Activated T-cell treated with anti-CD3 and anti-CD28 coated beads for 1 hour (primary cell): Measurements from ENCODE around the gene ARHGAP19.
"Not testable (repeated sequence)": the region's sequence is repeated elsewhere in the genome, so short reads cannot be mapped to it uniquely, and the experiment has no call there.

ENCODE experiments used
- DNase-seq: peaks from one replicate; pipeline ENCODE4 v3.0.0-alpha.2; 2020; ENCODE audit warnings: low read depth

Gene ARHGAP19

GRCh38 chr10:97279121-97279815 lies 13.2 kb downstream of the ARHGAP19 start:
- DNase-seq, result no peak

- no peak for DNase-seq
These were observed 13.9 kb downstream of the ARHGAP19 start for GRCh38 chr10:97278491-97278989.

- DNase-seq, result no peak
These were observed 14.9 kb downstream of the ARHGAP19 start for GRCh38 chr10:97277551-97277950.

DNA sequence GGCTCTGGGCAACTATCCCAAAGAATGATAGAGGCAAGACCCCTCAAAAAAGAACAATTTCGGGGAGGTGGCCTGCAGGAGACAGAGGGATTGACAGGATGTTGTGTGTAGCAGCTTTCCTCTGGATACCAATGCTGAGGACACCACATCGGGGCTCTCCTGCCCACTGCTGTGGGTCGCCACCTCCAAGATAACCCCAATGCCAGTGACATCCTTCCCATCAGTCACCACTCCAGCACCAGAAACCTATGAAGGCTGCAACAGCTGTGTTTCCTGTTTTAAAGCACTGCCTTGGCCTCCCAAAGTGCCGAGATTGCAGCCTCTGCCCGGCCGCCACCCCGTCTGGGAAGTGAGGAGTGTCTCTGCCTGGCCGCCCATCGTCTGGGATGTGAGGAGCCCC lies 17.6 kb downstream of the ARHGAP19 start:
- DNase-seq, result no peak

- DNase-seq, result no peak
These were observed 18.7 kb downstream of the ARHGAP19 start for GRCh38 chr10:97273700-97274099.

- no peak for DNase-seq
These were observed 21.8 kb downstream of the ARHGAP19 start for GRCh38 chr10:97270523-97271154.

DNA sequence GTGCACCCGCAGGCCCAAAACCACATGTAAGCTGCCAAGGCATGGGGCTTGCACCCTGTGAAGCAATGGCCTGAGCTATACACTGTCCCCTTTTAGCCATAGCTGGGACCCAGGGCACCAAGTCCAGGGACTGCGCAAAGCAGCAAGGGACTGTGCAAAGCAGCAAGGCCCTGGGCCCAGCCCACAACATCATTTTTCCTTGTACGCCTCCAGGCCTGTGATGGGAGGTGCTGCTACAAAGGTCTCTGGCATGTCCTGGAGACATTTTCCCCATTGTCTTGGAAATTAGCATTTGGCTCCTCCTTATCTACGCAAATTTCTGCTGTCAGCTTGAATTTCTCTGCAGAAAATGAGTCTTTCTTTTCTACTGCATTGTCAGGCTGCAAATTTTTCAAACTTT lies 24.8 kb downstream of the ARHGAP19 start:
- no peak for DNase-seq

- not testable (repeated sequence) for DNase-seq
These were observed 27.3 kb downstream of the ARHGAP19 start for GRCh38 chr10:97265095-97265494.

DNA sequence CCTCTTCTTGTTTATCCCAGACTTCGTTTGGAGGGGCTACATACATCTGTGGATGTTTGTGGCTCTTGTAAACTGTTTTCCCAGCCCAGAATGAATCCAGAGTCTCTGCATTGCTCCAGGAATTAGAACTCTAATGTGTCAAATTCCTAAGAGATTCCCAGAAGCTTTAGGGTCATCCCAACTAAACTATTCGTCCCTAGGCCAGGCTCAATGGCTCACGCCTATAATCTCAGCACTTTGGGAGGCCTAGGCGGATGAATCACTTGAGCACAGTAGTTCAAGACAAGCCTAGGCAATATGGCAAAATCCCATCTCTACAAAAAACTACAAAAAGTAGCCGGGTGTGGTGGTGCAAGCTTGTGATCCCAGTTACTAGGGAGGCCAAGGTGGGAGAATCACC lies 28.5 kb downstream of the ARHGAP19 start:
- no peak for DNase-seq

DNA sequence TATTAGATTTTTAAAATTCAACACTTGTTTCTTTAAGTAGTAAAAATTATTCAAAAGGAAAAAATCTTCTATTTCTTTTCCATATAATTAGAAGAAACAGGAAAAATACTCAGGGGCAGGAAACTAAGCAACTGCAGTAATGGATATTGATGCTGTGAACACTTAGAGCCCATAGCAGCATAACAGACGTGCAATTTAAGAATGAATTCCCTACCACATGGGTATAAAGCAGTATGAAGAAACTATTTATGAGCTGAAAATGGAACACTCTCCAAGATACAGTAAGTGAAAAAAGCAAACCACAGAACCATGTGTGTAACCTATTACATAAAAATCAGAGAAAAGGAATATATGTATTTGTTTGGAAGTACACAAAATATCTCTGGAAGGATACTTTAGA lies 30.8 kb downstream of the ARHGAP19 start:
- DNase-seq, result no peak

DNA sequence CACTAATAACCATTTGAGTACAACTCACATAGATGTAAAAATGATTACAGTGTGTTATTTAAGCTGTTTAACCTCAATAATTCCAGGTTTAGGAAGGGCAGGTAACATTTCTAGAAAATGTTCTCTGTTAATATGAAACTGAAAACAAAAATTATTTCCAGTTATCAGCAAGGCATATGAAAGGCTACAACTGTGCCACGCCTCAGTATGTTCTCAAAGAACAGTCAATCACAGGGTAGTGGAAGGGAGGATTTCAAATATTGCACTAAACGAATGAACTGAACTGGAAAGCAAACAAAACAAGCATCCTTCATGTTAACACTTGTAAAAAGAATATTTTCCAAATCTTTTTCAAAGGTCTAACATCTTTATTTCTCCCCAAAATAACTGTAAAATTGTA lies 31.3 kb downstream of the ARHGAP19 start:
- DNase-seq, result no peak

DNA sequence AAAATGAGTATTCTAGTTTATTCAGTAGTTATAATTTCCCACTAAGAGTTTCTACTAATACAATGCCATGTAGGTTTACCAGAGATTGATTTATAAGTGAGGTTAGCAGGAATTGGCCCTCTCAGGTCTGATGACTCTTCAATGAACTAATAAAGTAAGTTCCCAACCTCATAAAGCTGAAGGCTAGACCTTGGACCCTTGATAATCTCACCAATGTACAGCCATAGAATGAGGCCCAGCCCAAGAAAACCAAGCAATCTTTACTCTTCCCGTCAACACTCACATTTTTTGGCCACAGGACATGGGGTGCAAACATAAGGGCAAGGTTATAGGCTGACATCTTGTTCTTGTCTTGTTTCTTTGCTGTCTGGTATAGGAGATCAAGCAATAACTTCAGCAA lies 33.3 kb downstream of the ARHGAP19 start:
- no peak for DNase-seq

DNA sequence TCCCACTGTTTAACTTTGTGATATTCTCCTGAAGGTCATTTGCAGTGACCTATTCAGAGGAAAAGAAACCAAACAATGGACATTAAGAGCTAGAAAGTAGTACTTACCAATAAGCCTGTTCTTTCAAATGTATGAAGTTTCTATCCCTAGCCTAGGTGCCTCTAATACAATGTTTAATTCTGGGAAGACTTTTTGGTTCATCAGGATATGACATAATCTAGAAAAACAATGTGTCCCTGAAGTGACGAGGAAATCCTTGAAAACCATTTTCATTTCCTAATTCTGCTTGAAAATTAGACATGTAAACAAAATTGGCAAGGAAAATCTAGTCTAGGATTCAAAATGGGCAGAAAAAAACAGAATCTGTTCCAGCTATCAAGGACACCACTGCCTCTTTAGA lies 36.1 kb downstream of the ARHGAP19 start:
- no peak for DNase-seq

GRCh38 chr10:97255512-97256293 lies 36.7 kb downstream of the ARHGAP19 start:
- DNase-seq, result no peak

GRCh38 chr10:97254694-97255093 lies 37.7 kb downstream of the ARHGAP19 start:
- DNase-seq, result no peak

- DNase-seq, result no peak
These were observed 41.5 kb downstream of the ARHGAP19 start for GRCh38 chr10:97250952-97251351.

- DNase-seq, result no peak
These were observed 48.6 kb downstream of the ARHGAP19 start for GRCh38 chr10:97243836-97244235.

DNA sequence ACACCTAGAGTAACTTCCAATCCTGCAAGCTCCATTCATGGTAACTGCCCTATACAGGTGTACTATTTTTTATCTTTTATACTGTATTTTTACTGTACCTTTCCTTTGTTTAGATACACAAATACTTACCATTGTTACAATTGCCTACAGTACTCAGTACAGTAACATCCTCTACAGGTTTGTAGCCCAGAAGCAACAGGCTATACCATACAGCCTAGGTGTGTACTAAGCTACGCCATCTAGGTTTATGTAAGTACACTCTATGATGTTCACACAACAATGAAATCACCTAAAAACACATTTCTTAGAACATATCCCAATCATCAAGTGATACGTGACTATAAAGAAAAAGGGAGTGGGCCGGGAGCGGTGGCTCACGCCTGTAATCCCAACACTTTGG lies 53.6 kb downstream of the ARHGAP19 start:
- DNase-seq, result no peak

DNA sequence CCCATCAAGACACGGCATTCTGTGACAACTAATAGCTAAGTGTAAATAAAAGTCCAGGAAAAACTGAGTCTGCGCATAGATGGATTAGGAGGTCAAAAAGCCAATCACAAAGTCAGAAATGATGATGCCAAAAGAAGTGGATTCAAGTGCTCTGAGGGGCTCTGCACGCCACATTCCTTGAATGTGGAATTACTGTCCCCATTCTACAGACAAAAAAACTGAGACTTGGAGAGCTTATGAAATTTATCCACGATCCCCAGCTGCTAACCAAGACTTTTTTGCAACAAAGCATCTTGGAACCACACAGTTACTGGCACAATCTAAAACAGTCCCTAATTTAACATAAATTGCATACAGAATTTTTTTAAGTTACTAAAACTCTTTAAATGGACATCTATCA lies 57.1 kb downstream of the ARHGAP19 start:
- no peak for DNase-seq

DNA sequence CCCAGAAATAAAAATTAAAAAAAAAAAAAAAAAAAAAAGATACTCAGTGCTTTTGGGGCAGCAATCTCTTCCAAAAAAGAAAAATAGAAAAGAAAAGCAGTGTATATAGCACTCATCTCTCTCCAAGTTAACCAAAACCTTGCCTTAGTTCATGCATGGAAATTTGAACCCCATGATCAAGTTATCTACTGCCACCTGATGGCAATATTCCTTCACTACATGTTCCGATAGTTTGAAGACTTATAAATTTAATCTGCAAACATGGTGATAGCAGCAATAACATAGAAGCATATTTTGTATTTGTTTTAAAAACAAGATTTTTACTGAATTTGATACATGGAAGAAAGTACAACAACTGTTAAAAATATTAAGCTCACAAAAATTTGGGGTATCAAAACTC lies 58.0 kb downstream of the ARHGAP19 start:
- DNase-seq, result no peak

- no peak for DNase-seq
These were observed 62.3 kb downstream of the ARHGAP19 start for GRCh38 chr10:97230146-97230545.

DNA sequence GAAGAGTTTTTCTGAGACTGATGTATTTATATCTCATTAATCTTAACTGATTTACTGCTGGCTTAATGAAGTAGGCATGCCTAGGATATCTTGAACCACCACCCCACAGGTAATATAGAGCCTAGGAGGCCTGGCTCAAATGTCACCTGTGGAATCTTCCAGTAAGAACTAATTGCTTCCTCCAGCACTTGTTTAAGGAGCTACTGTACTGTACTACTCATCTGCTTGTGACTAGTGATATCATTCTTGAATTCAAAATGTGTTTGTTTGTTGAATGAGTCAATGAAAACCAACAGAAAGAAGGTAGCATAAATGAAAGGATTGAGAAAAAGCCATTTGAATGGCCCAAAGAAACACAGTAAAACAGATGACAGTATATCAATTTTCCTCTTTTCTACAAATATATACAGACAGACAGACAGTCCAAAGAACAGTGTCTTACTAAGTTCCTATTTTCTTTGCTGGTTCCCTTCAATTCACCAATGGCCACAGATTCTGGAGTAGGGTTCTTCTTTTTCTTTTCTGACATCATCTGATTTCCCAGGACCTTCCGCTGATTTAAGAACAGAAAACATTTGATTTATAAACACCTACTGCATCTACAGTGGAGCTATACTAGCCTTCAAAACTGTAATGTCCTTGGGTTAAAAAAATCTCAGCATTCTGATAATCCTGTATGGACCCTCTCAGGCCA lies 63.0 kb downstream of the ARHGAP19 start:
- DNase-seq, result no peak
